HG03342 (cell line): Measurements from ENCODE around the gene ABHD17C.
"Not testable (repeated sequence)": the region's sequence is repeated elsewhere in the genome, so short reads cannot be mapped to it uniquely, and the experiment has no call there.

Source experiments
- ATAC-seq: cut with Tn5 transposase; IDR thresholded peaks from one replicate; pipeline ENCODE4 v1.9.1; 2021; ENCODE audit warnings: mild to moderate bottlenecking, moderate library complexity; ENCODE audit not compliant: unreplicated experiment

ABHD17C gene

GRCh38 chr15:80695099-80695910 lies at the start of gene ABHD17C:
TSS of gene ABHD17C (plus strand) at chr15:80695310. CDS start at chr15:80695430, 120 bp downstream.
- ATAC-seq, result peak; percentile 71

GRCh38 chr15:80645494-80646065 lies 49.5 kb upstream of the ABHD17C start:
- no peak for ATAC-seq

GRCh38 chr15:80647424-80647823 lies 47.7 kb upstream of the ABHD17C start:
- not testable (repeated sequence) for ATAC-seq

- ATAC-seq, result no peak
Observed at GRCh38 chr15:80654299-80654698, 40.8 kb upstream of the ABHD17C start.

- no peak for ATAC-seq
Observed at GRCh38 chr15:80659375-80659774, 35.7 kb upstream of the ABHD17C start.

GRCh38 chr15:80660119-80660518 lies 35.0 kb upstream of the ABHD17C start:
- no peak for ATAC-seq

GRCh38 chr15:80662129-80662528 lies 33.0 kb upstream of the ABHD17C start:
- ATAC-seq, result no peak

- no peak for ATAC-seq
Observed at GRCh38 chr15:80662757-80663553, 32.2 kb upstream of the ABHD17C start.

- ATAC-seq, result no peak
Observed at GRCh38 chr15:80665151-80665550, 30.0 kb upstream of the ABHD17C start.

- no peak for ATAC-seq
Observed at GRCh38 chr15:80667936-80668335, 27.2 kb upstream of the ABHD17C start.

- no peak for ATAC-seq
Observed at GRCh38 chr15:80668546-80669236, 26.4 kb upstream of the ABHD17C start.

- no peak for ATAC-seq
Observed at GRCh38 chr15:80669663-80670273, 25.3 kb upstream of the ABHD17C start.

GRCh38 chr15:80673561-80674244 lies 21.4 kb upstream of the ABHD17C start:
- no peak for ATAC-seq

GRCh38 chr15:80674245-80674614 lies 20.9 kb upstream of the ABHD17C start:
- ATAC-seq, result no peak

GRCh38 chr15:80677041-80677440 lies 18.1 kb upstream of the ABHD17C start:
- ATAC-seq, result no peak

- no peak for ATAC-seq
Observed at GRCh38 chr15:80679167-80679803, 15.8 kb upstream of the ABHD17C start.

- no peak for ATAC-seq
Observed at GRCh38 chr15:80679804-80680175, 15.3 kb upstream of the ABHD17C start.

- no peak for ATAC-seq
Observed at GRCh38 chr15:80682201-80682600, 12.9 kb upstream of the ABHD17C start.

- ATAC-seq, result no peak
Observed at GRCh38 chr15:80684697-80685096, 10.4 kb upstream of the ABHD17C start.

- no peak for ATAC-seq
Observed at GRCh38 chr15:80685628-80686027, 9.5 kb upstream of the ABHD17C start.
